RWPE2 (cell line): ENCODE measurements around the gene TET2.

Experiments used
- ATAC-seq: fragments of 200-7000 bp; cut with Tn5 transposase; 3 replicates; pipeline ENCODE4 v1.9.1; 2021; ENCODE audit warnings: low read depth
- DNase-seq: peaks from one replicate; pipeline ENCODE4 v3.0.0-alpha.2; 2020; ENCODE audit warnings: low spot score
- H3K27ac ChIP-seq: fragments of 450-650 bp; 2 replicates; pipeline ENCODE4 v1.5.1; 2017; ENCODE audit warnings: mild to moderate bottlenecking; ENCODE audit not compliant: poor library complexity, severe bottlenecking
- H3K27me3 ChIP-seq: fragments of 250-450 bp; sonication (Bioruptor Pico); 2 replicates; pipeline ENCODE4 v1.5.1; 2021; ENCODE audit warnings: mild to moderate bottlenecking, moderate library complexity; ENCODE audit not compliant: insufficient read depth, poor library complexity, severe bottlenecking
- H3K36me3 ChIP-seq: fragments of 250-450 bp; sonication (Bioruptor Pico); 2 replicates; pipeline ENCODE4 v1.5.1; 2020; ENCODE audit warnings: low read depth, mild to moderate bottlenecking, moderate library complexity
- H3K4me1 ChIP-seq: fragments of 250-450 bp; sonication (Bioruptor Pico); 2 replicates; pipeline ENCODE4 v1.5.1; 2021; ENCODE audit warnings: mild to moderate bottlenecking, moderate library complexity; ENCODE audit not compliant: insufficient read depth, poor library complexity, severe bottlenecking
- H3K4me3 ChIP-seq: fragments of 250-450 bp; sonication (Bioruptor Pico); 2 replicates; pipeline ENCODE4 v1.5.1; 2021; ENCODE audit warnings: mild to moderate bottlenecking, moderate library complexity; ENCODE audit not compliant: severe bottlenecking
- H3K9me3 ChIP-seq: fragments of 250-450 bp; sonication (Bioruptor Pico); 2 replicates; pipeline ENCODE4 v1.5.1; 2021; ENCODE audit warnings: mild to moderate bottlenecking, moderate library complexity; ENCODE audit not compliant: severe bottlenecking
- TF ChIP-seq, protein P1 (sequence below): fragments of 450-650 bp; IDR thresholded peaks from one replicate; pipeline ENCODE4 v1.5.1; 2017; ENCODE audit warnings: mild to moderate bottlenecking, moderate library complexity; ENCODE audit not compliant: poor library complexity, severe bottlenecking

TET2 gene

DNA sequence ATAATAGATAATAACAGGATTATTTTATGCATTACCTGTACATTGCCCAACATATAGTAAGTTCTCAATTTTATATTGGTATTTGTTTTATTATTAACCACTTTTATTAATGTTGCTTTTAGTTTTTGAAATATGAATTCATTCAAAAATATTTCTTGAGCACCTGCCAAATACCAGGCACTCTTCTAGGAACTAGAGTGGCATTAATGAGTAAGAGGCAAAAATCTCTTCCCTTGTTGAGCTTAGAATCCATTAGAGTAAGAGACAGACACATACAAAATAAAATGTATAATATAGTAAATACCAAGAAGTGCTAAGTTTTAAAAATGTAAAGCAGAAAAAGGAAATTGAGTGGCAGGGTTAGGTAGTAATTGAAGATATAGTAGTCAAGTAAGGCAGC, 45.8 kb downstream of the TET2 start:
- H3K27me3 ChIP-seq: no peaks in the 10 kb centered on the region
- H3K4me1 ChIP-seq: peaks cover 39% of the 10 kb centered on the region
- no peak for DNase-seq
- H3K4me3 ChIP-seq: no peak overlapping the region
- ATAC-seq: no peak
- H3K27ac ChIP-seq: peak overlapping the region; percentile 46
- H3K36me3 ChIP-seq: peaks cover 8% of the 10 kb centered on the region
- H3K9me3 ChIP-seq: no peaks in the 10 kb centered on the region
- TF ChIP-seq, protein P1, sequence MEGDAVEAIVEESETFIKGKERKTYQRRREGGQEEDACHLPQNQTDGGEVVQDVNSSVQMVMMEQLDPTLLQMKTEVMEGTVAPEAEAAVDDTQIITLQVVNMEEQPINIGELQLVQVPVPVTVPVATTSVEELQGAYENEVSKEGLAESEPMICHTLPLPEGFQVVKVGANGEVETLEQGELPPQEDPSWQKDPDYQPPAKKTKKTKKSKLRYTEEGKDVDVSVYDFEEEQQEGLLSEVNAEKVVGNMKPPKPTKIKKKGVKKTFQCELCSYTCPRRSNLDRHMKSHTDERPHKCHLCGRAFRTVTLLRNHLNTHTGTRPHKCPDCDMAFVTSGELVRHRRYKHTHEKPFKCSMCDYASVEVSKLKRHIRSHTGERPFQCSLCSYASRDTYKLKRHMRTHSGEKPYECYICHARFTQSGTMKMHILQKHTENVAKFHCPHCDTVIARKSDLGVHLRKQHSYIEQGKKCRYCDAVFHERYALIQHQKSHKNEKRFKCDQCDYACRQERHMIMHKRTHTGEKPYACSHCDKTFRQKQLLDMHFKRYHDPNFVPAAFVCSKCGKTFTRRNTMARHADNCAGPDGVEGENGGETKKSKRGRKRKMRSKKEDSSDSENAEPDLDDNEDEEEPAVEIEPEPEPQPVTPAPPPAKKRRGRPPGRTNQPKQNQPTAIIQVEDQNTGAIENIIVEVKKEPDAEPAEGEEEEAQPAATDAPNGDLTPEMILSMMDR: no peak

DNA sequence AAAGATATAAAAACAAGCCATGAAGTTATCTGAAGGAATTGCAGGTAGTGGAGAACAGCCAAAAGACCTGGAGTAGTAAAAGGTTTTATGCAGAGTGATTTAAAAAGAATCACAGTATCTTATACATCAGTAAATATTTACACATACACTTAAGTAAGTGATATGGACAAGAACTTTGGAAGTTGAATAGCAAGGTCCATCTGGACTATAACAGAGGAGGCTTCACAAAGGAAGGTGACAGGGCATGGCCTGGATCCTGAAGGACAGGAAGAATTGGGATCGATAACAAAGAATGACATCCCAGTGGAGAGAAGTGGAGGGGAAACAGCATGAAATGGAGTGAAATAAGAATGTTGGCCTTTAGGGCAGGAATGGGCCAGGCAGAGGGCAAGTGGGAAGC, 46.2 kb downstream of the TET2 start:
- Histone ChIP-seq H3K27ac (peak overlapping the region; percentile 46), H3K9me3 (no peaks in the 10 kb centered on the region), H3K4me3 (no peak overlapping the region), H3K4me1 (peaks cover 43% of the 10 kb centered on the region), H3K36me3 (peaks cover 8% of the 10 kb centered on the region), H3K27me3 (no peaks in the 10 kb centered on the region)
- DNase-seq (no peak), ATAC-seq (no peak)
- TF ChIP-seq, protein P1: no peak

DNA sequence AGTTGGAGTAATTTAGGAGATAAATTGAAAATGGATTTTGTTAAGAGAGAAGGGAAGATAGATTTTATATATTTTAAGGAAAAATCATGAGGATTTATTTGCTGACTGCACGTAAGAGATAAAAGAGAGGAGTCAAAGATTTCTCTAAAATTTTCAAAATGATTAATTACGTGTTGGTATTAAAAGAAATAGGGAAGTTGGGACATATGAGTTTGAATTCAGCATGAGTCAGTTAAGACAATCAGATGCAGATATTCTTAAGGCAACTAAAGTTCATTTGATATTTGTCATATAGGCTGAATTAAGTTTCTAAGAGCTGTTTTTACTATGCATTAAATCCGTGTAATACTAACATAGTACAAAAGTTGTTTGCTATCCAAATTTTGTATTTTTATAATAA, 46.9 kb downstream of the TET2 start:
- ATAC-seq: no peak
- Histone ChIP-seq H3K9me3 (no peaks in the 10 kb centered on the region), H3K27ac (peak overlapping the region; percentile 52), H3K36me3 (peaks cover 8% of the 10 kb centered on the region), H3K4me3 (no peak overlapping the region), H3K4me1 (peaks cover 49% of the 10 kb centered on the region), H3K27me3 (no peaks in the 10 kb centered on the region)
- no peak for DNase-seq
- TF ChIP-seq, protein P1: no peak

DNA sequence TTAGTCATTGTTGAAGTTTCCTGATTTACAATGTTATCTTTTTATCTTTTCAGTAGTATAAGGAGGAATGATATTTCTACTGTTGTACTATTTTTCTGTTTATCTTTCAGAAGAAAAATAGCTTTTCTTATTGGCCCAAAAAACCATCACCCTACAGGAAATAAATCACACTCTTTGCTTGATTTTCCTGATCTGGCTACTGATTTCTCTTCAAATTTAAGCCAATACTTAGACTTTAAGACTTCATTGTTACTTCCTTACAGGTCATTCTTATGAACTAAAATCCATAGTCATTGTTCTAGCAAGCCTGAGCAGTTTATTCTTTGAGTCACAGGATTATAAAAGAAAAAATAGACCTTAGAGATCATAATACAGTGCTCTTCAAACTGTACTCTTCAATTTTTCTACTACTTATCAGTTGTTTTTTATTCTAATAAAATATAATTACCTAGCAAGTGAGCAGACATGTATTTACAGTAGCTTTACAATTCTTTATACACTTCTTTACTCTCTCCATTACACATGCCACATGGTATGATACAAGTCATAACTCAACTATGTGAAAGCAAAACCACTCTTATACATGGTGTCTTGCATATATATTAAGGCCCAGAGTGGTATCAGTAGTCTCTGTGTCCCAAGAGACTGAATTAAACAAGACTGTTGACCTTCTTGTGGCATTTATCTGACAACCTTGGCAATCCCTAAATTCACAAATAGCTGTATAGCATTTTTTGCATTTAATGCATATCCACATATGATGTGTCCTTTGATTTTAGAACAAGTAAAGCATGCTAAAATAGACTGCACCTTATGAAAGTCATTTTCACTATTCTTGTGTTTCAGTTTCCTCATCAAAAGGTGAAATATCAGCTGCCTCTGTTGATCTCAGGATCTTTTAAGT, 47.9 kb downstream of the TET2 start:
- no peak for DNase-seq
- Histone ChIP-seq H3K36me3 (peaks cover 8% of the 10 kb centered on the region), H3K4me3 (no peak overlapping the region), H3K4me1 (peaks cover 49% of the 10 kb centered on the region), H3K9me3 (no peaks in the 10 kb centered on the region), H3K27ac (peak overlapping the region; percentile 52), H3K27me3 (no peaks in the 10 kb centered on the region)
- peak; percentile 79 for ATAC-seq
- TF ChIP-seq, protein P1: no peak
